Hematopoietic multipotent progenitor cell treated with erythropoietin and hydrocortisone succinate and interleukin-3 and kit ligand, for 6 days (in vitro differentiated cells): ENCODE data around the gene TMEM231.
"Not testable (repeated sequence)": the region's sequence is repeated elsewhere in the genome, so short reads cannot be mapped to it uniquely, and the experiment has no call there.

Experiments used
- DNase-seq: peaks from one replicate; pipeline ENCODE4 v3.0.0-alpha.2; 2015

The TMEM231 gene

GRCh38 chr16:75566040-75566757 is 10.1 kb upstream of the TMEM231 start, which contains the start of gene GABARAPL2:
Gene GABARAPL2 (plus strand): TSS chr16:75566379. CDS start chr16:75566487, 108 bp downstream.
- peak; percentile 96 for DNase-seq

- no peak for DNase-seq
Measured at GRCh38 chr16:75565640-75566039, 9.6 kb upstream of the TMEM231 start.

DNA sequence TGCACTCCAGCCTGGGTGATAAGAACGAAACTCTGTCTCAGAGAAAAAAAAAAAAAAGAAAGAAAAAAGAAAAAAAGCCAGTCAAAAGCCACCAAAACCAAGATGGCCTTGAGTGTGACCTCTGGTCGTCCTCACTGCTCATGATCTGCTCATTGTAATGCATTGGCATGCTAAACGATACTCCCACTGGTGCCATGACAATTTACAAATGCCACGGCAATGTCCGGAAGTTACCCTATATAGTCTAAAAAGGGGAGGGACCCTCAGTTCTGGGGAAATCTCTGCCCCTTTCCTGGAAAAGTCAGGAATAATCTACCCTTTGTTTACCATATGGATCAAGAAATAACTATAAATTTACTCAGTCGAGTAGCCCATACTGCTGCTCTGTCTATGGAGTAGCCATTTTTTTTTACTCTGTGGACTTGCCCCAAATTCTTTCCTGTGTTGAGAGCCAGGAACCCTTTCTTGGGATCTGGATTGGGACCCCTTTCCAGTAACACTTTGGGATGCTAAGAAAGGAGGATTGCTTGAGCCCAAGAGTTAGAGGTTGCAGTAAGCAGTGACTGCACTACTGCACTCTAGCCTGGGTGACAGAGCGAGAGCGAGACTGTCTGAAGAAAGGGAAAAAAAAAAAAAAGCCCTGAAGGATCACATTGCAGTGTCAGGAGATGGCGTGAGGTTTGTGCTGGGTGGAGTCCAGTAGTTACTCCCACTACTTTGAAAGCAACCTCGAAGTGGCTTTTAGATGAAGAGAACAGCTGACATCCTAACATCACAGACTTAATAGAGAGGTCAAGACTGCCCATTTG is 3.7 kb upstream of the TMEM231 start:
- DNase-seq: peak; percentile 18

GRCh38 chr16:75558846-75559401 is 2.9 kb upstream of the TMEM231 start:
- DNase-seq: no peak

- DNase-seq: no peak
Measured at GRCh38 chr16:75556431-75556950, 439 bp upstream of the TMEM231 start.

GRCh38 chr16:75555213-75555706 is 792 bp downstream of the TMEM231 start:
- DNase-seq: peak; percentile 91

DNA sequence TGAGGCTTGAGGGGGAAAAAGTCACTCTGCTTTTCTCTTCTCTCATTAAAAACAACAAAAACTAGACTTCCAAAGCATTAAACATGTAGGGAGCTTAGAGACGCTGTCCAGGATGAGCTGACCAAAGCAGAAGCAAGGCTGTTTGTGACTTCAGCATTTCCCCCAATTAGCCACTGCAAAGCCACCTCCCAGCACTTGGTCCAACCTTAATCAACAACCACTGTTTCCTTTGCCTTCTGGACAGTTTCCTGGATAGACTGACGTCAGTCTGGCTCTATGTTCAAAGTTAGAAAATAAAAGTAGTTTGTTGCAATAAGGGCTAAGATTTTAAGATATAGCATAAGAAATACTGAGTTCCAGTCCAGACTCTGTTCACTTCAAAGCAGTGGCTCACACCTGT is 3.1 kb downstream of the TMEM231 start:
- DNase-seq: no peak

- DNase-seq: peak; percentile 64
Measured at GRCh38 chr16:75550211-75550662, 5.8 kb downstream of the TMEM231 start.

GRCh38 chr16:75548456-75548855 is 7.6 kb downstream of the TMEM231 start:
- not testable (repeated sequence) for DNase-seq

DNA sequence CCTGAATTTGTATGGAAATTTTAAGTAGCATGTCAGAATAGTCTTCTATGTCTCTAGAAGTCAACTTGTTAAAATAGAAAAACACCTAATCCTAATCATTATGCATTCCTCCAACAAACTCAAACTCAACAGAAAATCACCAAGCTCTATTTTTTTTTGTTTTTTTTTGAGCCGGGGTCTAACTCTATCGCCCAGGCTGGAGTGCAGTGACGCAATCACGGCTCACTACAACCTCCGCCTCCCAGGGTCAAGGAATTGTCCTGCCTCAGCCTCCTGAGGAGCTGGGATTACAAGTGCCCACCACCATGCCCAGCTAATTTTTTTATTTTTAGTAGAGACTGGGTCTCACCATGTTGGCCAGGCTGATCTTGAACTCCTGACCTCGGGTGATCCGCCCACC is 9.8 kb downstream of the TMEM231 start:
- DNase-seq: no peak

- DNase-seq: not testable (repeated sequence)
Measured at GRCh38 chr16:75545879-75546278, 10.2 kb downstream of the TMEM231 start.

DNA sequence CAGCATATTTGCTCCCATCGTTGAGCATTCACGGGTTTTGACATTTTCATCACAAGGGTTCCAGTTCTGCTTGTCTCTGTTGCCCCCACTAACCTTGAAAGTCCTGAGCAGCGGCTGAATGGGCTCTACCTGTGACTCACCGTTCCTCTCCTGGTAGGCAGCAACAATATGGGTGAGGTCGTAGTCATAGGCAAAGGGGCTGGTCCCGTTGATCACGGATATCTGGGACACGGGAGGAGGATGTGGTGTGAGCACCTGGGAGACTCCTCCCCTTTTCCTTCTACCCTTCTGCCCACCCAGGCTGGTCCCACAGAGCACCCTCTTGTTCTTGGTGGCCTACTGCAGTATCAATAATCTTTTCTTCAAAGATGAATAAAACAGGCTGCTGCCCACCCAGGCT is 13.6 kb downstream of the TMEM231 start:
- not testable (repeated sequence) for DNase-seq

- DNase-seq: no peak
Measured at GRCh38 chr16:75541236-75541635, 14.8 kb downstream of the TMEM231 start.

DNA sequence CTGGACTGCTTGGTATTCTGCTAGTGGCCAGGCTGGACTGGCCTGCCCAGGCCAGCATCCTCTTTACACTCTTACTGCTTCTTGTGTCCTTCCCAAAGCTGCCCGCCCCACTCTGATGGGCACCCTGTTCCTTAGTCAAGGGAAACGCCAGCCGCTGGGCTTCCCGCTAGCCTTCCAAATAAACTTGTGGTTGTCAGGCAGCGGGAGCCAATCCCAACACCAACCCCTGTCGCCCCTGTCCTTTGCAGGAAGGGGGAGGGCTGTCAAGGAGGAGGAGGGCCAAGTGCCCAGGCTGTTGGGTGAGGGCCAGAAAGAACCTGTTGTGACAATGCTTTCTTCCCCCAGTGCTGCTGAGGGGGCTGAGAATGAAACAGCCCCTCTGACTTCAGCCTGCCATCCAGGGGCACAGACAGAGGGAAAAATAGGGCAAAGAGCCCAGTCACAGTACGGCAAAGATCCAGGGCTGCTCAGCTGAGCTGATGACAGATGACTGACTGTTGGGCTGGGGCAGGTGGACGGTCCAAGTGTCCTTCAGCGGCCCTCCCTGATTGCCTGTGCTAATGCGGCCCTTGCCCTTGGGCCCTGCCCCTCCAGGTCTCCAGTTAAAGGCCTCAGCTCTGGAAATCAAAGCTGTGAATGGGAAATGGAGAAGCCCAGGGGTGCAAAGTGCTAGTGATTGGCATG is 17.0 kb downstream of the TMEM231 start:
- not testable (repeated sequence) for DNase-seq

- DNase-seq: no peak
Measured at GRCh38 chr16:75537776-75538175, 18.3 kb downstream of the TMEM231 start.

GRCh38 chr16:75535901-75536300 is 20.2 kb downstream of the TMEM231 start, which contains the start of gene CHST5:
Gene CHST5 (minus strand): TSS chr16:75536108. CDS start chr16:75530384, 5,724 bp downstream.
- DNase-seq: no peak

DNA sequence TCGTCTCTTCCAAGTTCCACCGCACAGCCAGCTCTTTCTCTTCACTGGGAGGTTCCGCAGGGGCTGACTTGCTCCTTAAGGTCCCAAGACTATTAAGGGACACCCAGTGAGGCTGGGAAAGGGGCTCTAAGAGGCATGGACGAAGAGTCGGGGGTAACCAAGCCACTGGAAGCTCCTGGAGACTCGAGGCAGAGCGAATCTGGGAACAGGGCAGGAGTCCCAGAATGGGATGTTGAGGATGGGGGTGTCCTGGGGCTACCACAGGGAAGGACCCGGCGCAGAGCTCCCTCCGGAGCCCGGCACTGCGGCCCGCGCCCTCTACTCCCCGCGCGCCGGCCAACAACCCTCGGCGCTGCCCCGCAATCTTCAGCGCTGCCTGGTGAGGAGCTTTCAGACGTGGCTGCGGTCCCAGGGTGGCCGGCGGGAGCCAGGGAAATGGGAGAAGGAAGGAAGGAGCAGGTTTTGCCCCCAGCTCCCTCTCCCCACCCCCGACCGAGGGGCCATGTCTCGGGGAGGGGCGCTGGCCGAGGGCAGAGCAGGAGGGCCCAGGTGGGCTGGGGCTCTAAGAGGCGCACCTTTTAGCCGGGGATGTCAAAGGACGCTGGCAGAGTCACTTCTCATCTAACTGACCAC is 20.7 kb downstream of the TMEM231 start:
- no peak for DNase-seq

GRCh38 chr16:75534560-75535205 is 21.4 kb downstream of the TMEM231 start:
- DNase-seq: no peak

DNA sequence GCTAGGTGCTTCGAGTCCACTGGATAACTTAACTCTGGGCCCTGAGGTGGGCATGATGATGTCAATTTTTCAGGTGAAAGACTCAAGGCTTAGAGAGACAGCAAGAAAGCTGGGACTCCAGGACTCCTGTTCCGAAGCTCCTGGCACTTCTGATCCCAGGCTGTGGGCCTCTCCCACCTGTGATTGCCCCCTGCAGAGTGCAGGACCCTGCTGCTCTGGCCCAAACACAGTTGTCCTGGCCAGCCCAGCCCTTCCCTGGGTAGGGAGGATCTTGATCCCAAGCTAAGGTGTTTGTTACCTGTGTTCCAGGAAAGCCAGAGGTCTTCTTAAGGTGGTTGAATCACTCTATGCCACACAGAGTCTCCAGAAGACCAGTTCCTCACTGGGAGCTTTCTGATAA is 23.3 kb downstream of the TMEM231 start:
- no peak for DNase-seq

- no peak for DNase-seq
Measured at GRCh38 chr16:75532142-75532765, 23.8 kb downstream of the TMEM231 start.

- no peak for DNase-seq
Measured at GRCh38 chr16:75529959-75530358, 26.1 kb downstream of the TMEM231 start.
